ENCODE results near the gene HHAT.

GRCh38 chr1:210336362-210336761, 7.7 kb downstream of the HHAT start:
- TF ChIP-seq GATA1 (IDR thresholded peaks at IDR 0.05; ENCODE audit: low read depth, low read length) (no peak), POLR2A (IDR thresholded peaks at IDR 0.05; ENCODE audit: low read length) (no peak)
